H1 (cell line): ENCODE results near the gene CLDN7. TPM values are rescaled to one million over a fixed set of nuclear protein-coding genes. Genes with fewer than 3 reads are reported as not detected.
A peak's percentile ranks its signal among the peaks of the same experiment; 100 is the strongest.

Source experiments
- ASH2L ChIP-seq: fragments of 200-600, 300-600 bp; sonication (generic); IDR thresholded peaks from one replicate; pipeline ENCODE4 v1.7.1; 2017; ENCODE audit warnings: low read length
- ATF2 ChIP-seq: IDR thresholded peaks from 2 replicates; pipeline ENCODE4 v1.6.1; 2012; ENCODE audit warnings: low read length, inconsistent platforms
- BACH1 ChIP-seq: IDR thresholded peaks from 2 replicates; pipeline ENCODE4 v1.6.1; 2012; ENCODE audit warnings: low read length, improper control_type of control experiment
- CBX5 ChIP-seq: fragments of 300-800, 300-1000 bp; sonication (generic); IDR thresholded peaks from 2 replicates; pipeline ENCODE4 v1.7.1; 2016; ENCODE audit warnings: antibody characterized with exemption, low read length, low read depth
- E2F6 ChIP-seq: IDR thresholded peaks from 2 replicates; pipeline ENCODE4 v1.6.1; 2012; ENCODE audit warnings: inconsistent platforms
- EGR1 ChIP-seq: IDR thresholded peaks from 2 replicates; pipeline ENCODE4 v1.6.1; 2011; ENCODE audit warnings: low read depth, low read length, borderline replicate concordance
- EP300 ChIP-seq, 2 experiments: IDR thresholded peaks; 1 replicate in 1 of 2; 2 replicates in 1 of 2; pipeline ENCODE4 v1.6.1; 2011 to 2012; ENCODE audit warnings: low read depth in 2 of 2, low read length in 2 of 2, mild to moderate bottlenecking in 2 of 2, borderline replicate concordance in 1 of 2, inconsistent platforms in 1 of 2, moderate library complexity in 1 of 2
- HDAC2 ChIP-seq, 2 experiments: fragments of 300-600 bp in 1 of 2; sonication (generic) in 1 of 2; IDR thresholded peaks; 2 replicates each; pipeline ENCODE4 v1.6.1; 2011 to 2012; ENCODE audit warnings: low read depth in 2 of 2, low read length in 2 of 2, mild to moderate bottlenecking in 2 of 2, moderate library complexity in 2 of 2, borderline replicate concordance in 1 of 2, inconsistent platforms in 1 of 2
- KDM4A ChIP-seq: IDR thresholded peaks from one replicate; pipeline ENCODE4 v1.7.1; 2012; ENCODE audit warnings: low read depth, mild to moderate bottlenecking, moderate library complexity, low read length, inconsistent platforms; ENCODE audit not compliant: severe bottlenecking
- MAX ChIP-seq: IDR thresholded peaks from 2 replicates; pipeline ENCODE4 v1.6.1; 2012; ENCODE audit warnings: inconsistent platforms
- NRF1 ChIP-seq: IDR thresholded peaks from 2 replicates; pipeline ENCODE4 v1.6.1; 2011; ENCODE audit warnings: mild to moderate bottlenecking, low read depth, low read length, improper control_type of control experiment
- PHF8 ChIP-seq: fragments of 200-600 bp; sonication (generic); conservative IDR thresholded peaks from 2 replicates; pipeline ENCODE4 v1.7.1; 2012; ENCODE audit warnings: low read depth, mild to moderate bottlenecking, inconsistent platforms, low read length, moderate library complexity
- POLR2AphosphoS5 ChIP-seq: IDR thresholded peaks from 2 replicates; pipeline ENCODE4 v1.6.1; 2011; ENCODE audit warnings: low read depth, low read length
- RFX5 ChIP-seq: IDR thresholded peaks from 2 replicates; pipeline ENCODE4 v1.6.1; 2011; ENCODE audit warnings: low read depth, low read length, improper control_type of control experiment, borderline replicate concordance
- SAP30 ChIP-seq: fragments of 300-600 bp; sonication (generic); IDR thresholded peaks from 2 replicates; pipeline ENCODE4 v1.7.1; 2012; ENCODE audit warnings: low read length, moderate library complexity, mild to moderate bottlenecking, inconsistent platforms; ENCODE audit not compliant: insufficient read depth, insufficient replicate concordance
- SIN3A ChIP-seq, 2 experiments: IDR thresholded peaks in 1 of 2; conservative IDR thresholded peaks in 1 of 2; 2 replicates each; pipeline ENCODE4 v1.6.1; 2011 to 2012; ENCODE audit warnings: low read length in 2 of 2, improper control_type of control experiment in 1 of 2, low read depth in 1 of 2, mild to moderate bottlenecking in 1 of 2
- SP4 ChIP-seq: IDR thresholded peaks from 2 replicates; pipeline ENCODE4 v1.6.1; 2012; ENCODE audit warnings: low read length, inconsistent platforms
- TAF7 ChIP-seq: optimal IDR thresholded peaks from 2 replicates; pipeline ENCODE3; 2011; ENCODE audit warnings: low read depth, mild to moderate bottlenecking, inconsistent platforms, low read length, moderate library complexity, borderline replicate concordance
- polyA plus RNA-seq, 7 experiments: library from polyadenylated mRNA; depleted of rRNA in 3 of 7; stranded (reverse) in 5 of 7; unstranded in 2 of 7; fragments of >200 nt in 5 of 7; fragments of 200-250 nt in 2 of 7; gene quantifications; 1 replicate in 5 of 7; 2 replicates in 1 of 7; 4 replicates in 1 of 7; pipeline versions ENCODE4 v1.2.1 to v1.2.3, GENCODE V29; 2011 to 2013; ENCODE audit warnings: missing spikeins in 2 of 7, mixed read lengths in 2 of 7
- total RNA-seq: library from RNA; stranded (reverse); fragmentation: NEBNext Ultra II Directional; extraction: Animal tissue kit (Norgen Biotek cat#: 25700); gene quantifications from 2 replicates; pipeline ENCODE4 v1.2.1, GENCODE V29; 2021

Gene CLDN7
- total and polyA plus RNA-seq, 2 of the 8 experiments (the other 6 are each of a cell fraction or from before 2014, with no cell fraction given), result 118 to 119 TPM

GRCh38 chr17:7306911-7307685, 44.8 kb upstream of the CLDN7 start, which contains the start of gene EIF5A (continued):
- TF ChIP-seq ATF2, result 0 out of 2 replicates have a peak, but pooled peaks have one; percentile 33
- TF ChIP-seq PHF8, result peak; percentile 12; the same call in 1 of the 2 replicates
- peak; percentile 74 to 92; a peak in 2 of 4 replicates for TF ChIP-seq HDAC2 (IDR thresholded peaks at IDR 0.05; ENCODE audit: borderline replicate concordance in 1 of 2, low read depth in 2 of 2, low read length in 2 of 2)
- TF ChIP-seq CBX5, result no peak
- TF ChIP-seq SP4, result peak; percentile 73; the same call in 1 of the 2 replicates
- no peak for TF ChIP-seq RFX5
- TF ChIP-seq SIN3A (conservative IDR thresholded peaks at IDR 0.05 in 1 of 2, IDR thresholded peaks at IDR 0.05 in 1 of 2; ENCODE audit: low read depth in 1 of 2, low read length in 2 of 2), result peak; percentile 9 to 85; a peak in 2 of 4 replicates
- TF ChIP-seq TAF7, result peak; percentile 62
- 0 out of 3 replicates have a peak, but pooled peaks of 1 of the 2 experiments have one; percentile 45 for TF ChIP-seq EP300 (IDR thresholded peaks at IDR 0.05; ENCODE audit: borderline replicate concordance in 1 of 2, low read depth in 2 of 2, low read length in 2 of 2)
- peak; percentile 98 for TF ChIP-seq NRF1
- peak; percentile 75 for TF ChIP-seq SAP30
- peak; percentile 60 for TF ChIP-seq MAX
- peak; percentile 92 for TF ChIP-seq BACH1
- no peak for TF ChIP-seq E2F6
- TF ChIP-seq POLR2AphosphoS5, result peak; percentile 85
- peak; percentile 100 for TF ChIP-seq EGR1
- TF ChIP-seq ASH2L, result peak; percentile 60
- peak; percentile 47 for TF ChIP-seq KDM4A
